ENCODE measurements around the gene CTSK. TPM values are rescaled to one million over a fixed set of nuclear protein-coding genes. Genes with fewer than 3 reads are reported as not detected.

Gene CTSK
- polyA plus RNA-seq, 3 donors, result 2.1 to 17.8 (median 2.4) TPM

GRCh38 chr1:150832597-150832996 lies 24.5 kb upstream of the CTSK start:
- no peak for TF ChIP-seq CTCF (IDR thresholded peaks at IDR 0.05)
- Histone ChIP-seq H3K36me3 (replicated peaks in 1 of 2; ENCODE audit: control insufficient read depth in 1 of 2, insufficient read depth in 2 of 2, low read length in 2 of 2) (peaks cover 97 to 100% of the 10 kb centered on the region in 2 donors), H3K9ac (ENCODE audit: insufficient read depth, low read length, poor library complexity, severe bottlenecking) (no peak overlapping the region), H3K4me2 (replicated peaks; ENCODE audit: extremely low read depth, low read length, poor library complexity, severe bottlenecking) (no peak overlapping the region), H3K27me3 (ENCODE audit: control insufficient read depth in 2 of 2, insufficient read depth in 2 of 2, low read length in 2 of 2) (no peaks in the 10 kb centered on the region), H4K20me1 (ENCODE audit: insufficient read depth, low read length) (no peaks in the 10 kb centered on the region), H2AFZ (ENCODE audit: insufficient read depth, low read depth, low read length, poor library complexity, severe bottlenecking) (no peak overlapping the region), H3K79me2 (ENCODE audit: insufficient read depth, low read length) (no peaks in the 10 kb centered on the region), H3K4me3 (replicated peaks in 1 of 3; ENCODE audit: low read depth in 2 of 3, low read length in 3 of 3) (no peak overlapping the region), H3K4me1 (ENCODE audit: control insufficient read depth in 1 of 2, insufficient read depth in 2 of 2, low read length in 2 of 2) (no peaks in the 10 kb centered on the region), H3K9me3 (replicated peaks in 1 of 2; ENCODE audit: control insufficient read depth in 1 of 2, insufficient read depth in 1 of 2, low read length in 2 of 2) (no peaks in the 10 kb centered on the region), H3K27ac (ENCODE audit: low read depth in 1 of 2, low read length in 2 of 2) (no peak overlapping the region)
- Mint-ChIP-seq H3K9me3 (no peaks in the 10 kb centered on the region), H3K27ac (no peak overlapping the region), H3K36me3 (peaks cover 87 to 94% of the 10 kb centered on the region in 2 donors), H3K27me3 (ENCODE audit: low read depth in 3 of 3) (peaks cover 0 to 1% (median 0%) of the 10 kb centered on the region in 3 donors), H3K4me1 (no peaks in the 10 kb centered on the region), H3K4me3 (no peak overlapping the region)
- DNase-seq, result no peak
- WGBS (ENCODE audit: insufficient coverage), result no CpG with 5 or more reads among the region's 1 CpG
- intact Hi-C loops (cut with micrococcal nuclease), result no loop called here

GRCh38 chr1:150829751-150830150 lies 21.7 kb upstream of the CTSK start:
- intact Hi-C loops (cut with micrococcal nuclease), result no loop called here
- Histone ChIP-seq H3K4me3 (replicated peaks in 1 of 3; ENCODE audit: low read depth in 2 of 3, low read length in 3 of 3) (no peak overlapping the region), H3K36me3 (replicated peaks in 1 of 2; ENCODE audit: control insufficient read depth in 1 of 2, insufficient read depth in 2 of 2, low read length in 2 of 2) (peaks cover 95 to 98% of the 10 kb centered on the region in 2 donors), H4K20me1 (ENCODE audit: insufficient read depth, low read length) (no peaks in the 10 kb centered on the region), H3K27ac (ENCODE audit: low read depth in 1 of 2, low read length in 2 of 2) (no peak overlapping the region), H3K4me1 (ENCODE audit: control insufficient read depth in 1 of 2, insufficient read depth in 2 of 2, low read length in 2 of 2) (no peaks in the 10 kb centered on the region), H2AFZ (ENCODE audit: insufficient read depth, low read depth, low read length, poor library complexity, severe bottlenecking) (no peak overlapping the region), H3K9me3 (replicated peaks in 1 of 2; ENCODE audit: control insufficient read depth in 1 of 2, insufficient read depth in 1 of 2, low read length in 2 of 2) (no peaks in the 10 kb centered on the region), H3K79me2 (ENCODE audit: insufficient read depth, low read length) (no peaks in the 10 kb centered on the region), H3K27me3 (ENCODE audit: control insufficient read depth in 2 of 2, insufficient read depth in 2 of 2, low read length in 2 of 2) (no peaks in the 10 kb centered on the region), H3K9ac (ENCODE audit: insufficient read depth, low read length, poor library complexity, severe bottlenecking) (no peak overlapping the region), H3K4me2 (replicated peaks; ENCODE audit: extremely low read depth, low read length, poor library complexity, severe bottlenecking) (no peak overlapping the region)
- peaks cover 0 to 1% (median 0%) of the 10 kb centered on the region in 3 donors for H3K27me3 Mint-ChIP-seq (ENCODE audit: low read depth in 3 of 3)
- H3K27ac Mint-ChIP-seq, result peak overlapping the region in 1 of 7 donors; percentile 11
- H3K9me3 Mint-ChIP-seq, result no peaks in the 10 kb centered on the region
- DNase-seq, result no peak
- H3K4me3 Mint-ChIP-seq, result no peak overlapping the region
- H3K4me1 Mint-ChIP-seq, result no peaks in the 10 kb centered on the region
- peak; percentile 41 for TF ChIP-seq CTCF (IDR thresholded peaks at IDR 0.05)
- 98% methylated on average over 6 of the region's 7 CpGs for WGBS (ENCODE audit: insufficient coverage)
- H3K36me3 Mint-ChIP-seq, result peaks cover 80 to 91% of the 10 kb centered on the region in 2 donors
